Measurements from ENCODE around the gene DAGLA. TPM values are rescaled to one million over a fixed set of nuclear protein-coding genes. Genes with fewer than 3 reads are reported as not detected.

DAGLA gene
- total and polyA plus RNA-seq, 2 donors (not counting 1 experiment from before 2014, with no cell fraction given) = 0.06 TPM; not detected in 1

- no peak overlapping the region for H3K9ac ChIP-seq (ENCODE audit: low read length)
- Mint-ChIP-seq H3K27me3 (peaks cover 12% of the 10 kb centered on the region), H3K4me3 (peak overlapping the region; percentile 73), H3K27ac (no peak overlapping the region), H3K9me3 (ENCODE audit: insufficient read depth) (no peaks in the 10 kb centered on the region), H3K4me1 (peaks cover 17% of the 10 kb centered on the region)
- H4K20me1 ChIP-seq (ENCODE audit: control insufficient read depth, insufficient read depth, low read length, poor library complexity, severe bottlenecking) = no peaks in the 10 kb centered on the region
- ChIA-PET POLR2A (no interaction called here), CTCF (interaction anchor here (0.9 to 2.6 kb wide), 2 partner anchors 10 to 19 kb away, joined by 3 to 11 read pairs; no protein-coding TSS in a partner anchor)
- ATAC-seq (ENCODE audit: low read depth) (no peak), DNase-seq (no peak)
- TF ChIP-seq EZH2 (IDR thresholded peaks at IDR 0.05; ENCODE audit: borderline replicate concordance, insufficient read depth, low read depth, low read length, poor library complexity, severe bottlenecking) (no peak), CTCF (IDR thresholded peaks at IDR 0.05) (no peak)
- no peaks in the 10 kb centered on the region for H3K79me2 ChIP-seq (ENCODE audit: control insufficient read depth, insufficient read depth, low read length)
- WGBS (ENCODE audit: insufficient coverage) = 89% methylated on average over 7 of the region's 11 CpGs
- H3K4me2 ChIP-seq (replicated peaks; ENCODE audit: low read depth, low read length, poor library complexity, severe bottlenecking) = no peak overlapping the region
- H3K36me3 ChIP-seq (replicated peaks in 1 of 2; ENCODE audit: control extremely low read depth in 1 of 2, control insufficient read depth in 1 of 2, extremely low read depth in 1 of 2, insufficient read depth in 2 of 2, low read length in 1 of 2) = no peaks in the 10 kb centered on the region
- peaks cover 12 to 13% of the 10 kb centered on the region in 2 donors for H3K4me1 ChIP-seq (ENCODE audit: control insufficient read depth in 2 of 2, insufficient read depth in 2 of 2, low read length in 2 of 2)
- no peak overlapping the region for H3K27ac ChIP-seq (ENCODE audit: low read length in 2 of 2)
- peaks cover 0 to 8% (median 0%) of the 10 kb centered on the region in 4 experiments for H3K27me3 ChIP-seq (replicated peaks in 1 of 4; ENCODE audit: control extremely low read depth in 1 of 4, control insufficient read depth in 3 of 4, insufficient read depth in 4 of 4, low read length in 3 of 4)
- H3K4me3 ChIP-seq (ENCODE audit: control extremely low read depth in 1 of 5, extremely low read depth in 1 of 5, insufficient read depth in 1 of 5, low read depth in 2 of 5, low read length in 4 of 5) = no peak overlapping the region
- H2AFZ ChIP-seq (ENCODE audit: insufficient read depth, low read depth, low read length, poor library complexity, severe bottlenecking) = no peak overlapping the region
- intact Hi-C loops (cut with micrococcal nuclease) = no loop called here
- H3K9me3 ChIP-seq (ENCODE audit: control extremely low read depth in 1 of 3, control insufficient read depth in 2 of 3, insufficient read depth in 1 of 3, low read length in 2 of 3) = no peaks in the 10 kb centered on the region
These were observed 98.2 kb downstream of the DAGLA start for GRCh38 chr11:61778357-61778886.

- no peak overlapping the region for H3K9ac ChIP-seq (ENCODE audit: low read length)
- no peak for ATAC-seq (ENCODE audit: low read depth)
- H3K27me3 ChIP-seq (replicated peaks in 1 of 4; ENCODE audit: control extremely low read depth in 1 of 4, control insufficient read depth in 3 of 4, insufficient read depth in 4 of 4, low read length in 3 of 4) = peaks cover 0 to 8% (median 0%) of the 10 kb centered on the region in 4 experiments
- TF ChIP-seq CTCF (IDR thresholded peaks at IDR 0.05) (no peak), EZH2 (IDR thresholded peaks at IDR 0.05; ENCODE audit: borderline replicate concordance, insufficient read depth, low read depth, low read length, poor library complexity, severe bottlenecking) (no peak)
- CTCF ChIA-PET = interaction anchor here (0.9 to 2.6 kb wide), 2 partner anchors 9 to 18 kb away, joined by 3 to 11 read pairs; no protein-coding TSS in a partner anchor
- Mint-ChIP-seq H3K4me1 (peaks cover 17% of the 10 kb centered on the region), H3K27ac (no peak overlapping the region), H3K27me3 (peaks cover 12% of the 10 kb centered on the region), H3K4me3 (no peak overlapping the region), H3K9me3 (ENCODE audit: insufficient read depth) (no peaks in the 10 kb centered on the region)
- no peak overlapping the region for H3K27ac ChIP-seq (ENCODE audit: low read length in 2 of 2)
- H3K4me3 ChIP-seq (ENCODE audit: control extremely low read depth in 1 of 5, extremely low read depth in 1 of 5, insufficient read depth in 1 of 5, low read depth in 2 of 5, low read length in 4 of 5) = no peak overlapping the region
- no peaks in the 10 kb centered on the region for H4K20me1 ChIP-seq (ENCODE audit: control insufficient read depth, insufficient read depth, low read length, poor library complexity, severe bottlenecking)
- H3K4me2 ChIP-seq (replicated peaks; ENCODE audit: low read depth, low read length, poor library complexity, severe bottlenecking) = no peak overlapping the region
- POLR2A ChIA-PET = no interaction called here
- H2AFZ ChIP-seq (ENCODE audit: insufficient read depth, low read depth, low read length, poor library complexity, severe bottlenecking) = no peak overlapping the region
- no peaks in the 10 kb centered on the region for H3K9me3 ChIP-seq (ENCODE audit: control extremely low read depth in 1 of 3, control insufficient read depth in 2 of 3, insufficient read depth in 1 of 3, low read length in 2 of 3)
- no peaks in the 10 kb centered on the region for H3K79me2 ChIP-seq (ENCODE audit: control insufficient read depth, insufficient read depth, low read length)
- DNase-seq = no peak
- H3K36me3 ChIP-seq (replicated peaks in 1 of 2; ENCODE audit: control extremely low read depth in 1 of 2, control insufficient read depth in 1 of 2, extremely low read depth in 1 of 2, insufficient read depth in 2 of 2, low read length in 1 of 2) = no peaks in the 10 kb centered on the region
- intact Hi-C loops (cut with micrococcal nuclease) = no loop called here
- WGBS (ENCODE audit: insufficient coverage) = 93% methylated on average over 20 of the region's 24 CpGs
- H3K4me1 ChIP-seq (ENCODE audit: control insufficient read depth in 2 of 2, insufficient read depth in 2 of 2, low read length in 2 of 2) = peaks cover 12 to 13% of the 10 kb centered on the region in 2 donors
These were observed 98.9 kb downstream of the DAGLA start for GRCh38 chr11:61778920-61779650.
